SK-N-SH (cell line): ENCODE results near the gene LIX1L. TPM values are rescaled to one million over a fixed set of nuclear protein-coding genes. Genes with fewer than 3 reads are reported as not detected.
A peak's percentile ranks its signal among the peaks of the same experiment; 100 is the strongest.

Source experiments
- CTCF ChIA-PET: fragments of 300-600, 350-600 bp; formaldehyde crosslinking; extraction: SDS; loops from one replicate; lab custom pipeline; 2021; lab: Yijun Ruan, JAX
- POLR2A ChIA-PET: fragments of 350-600 bp; sonication (Branson Sonifier 250); formaldehyde crosslinking; extraction: SDS; loops from one replicate; lab custom pipeline; 2020; ENCODE audit warnings: antibody characterized with exemption, inconsistent platforms; lab: Yijun Ruan, JAX
- DNase-seq: peaks from one replicate; pipeline ENCODE4 v3.0.0; 2012
- H2AFZ ChIP-seq: fragments of 200-600 bp; sonication (generic); 2 replicates; pipeline ENCODE4 v1.8.1; 2016; ENCODE audit warnings: antibody characterized with exemption, mild to moderate bottlenecking, low read depth
- H3F3A ChIP-seq: fragments of 200-600 bp; sonication (generic); replicated peaks from 2 replicates; pipeline ENCODE3; 2016; ENCODE audit warnings: antibody characterized with exemption, mild to moderate bottlenecking; ENCODE audit not compliant: insufficient read depth
- H3K27ac ChIP-seq, 2 experiments: fragments of 200-500 bp in 1 of 2; fragments of 200-600 bp in 1 of 2; sonication (Bioruptor generic) in 1 of 2; sonication (generic), shearing (Covaris generic) in 1 of 2; 2 replicates each; pipeline versions ENCODE4 v1.5.1 to v1.6.1; 2014 to 2016; ENCODE audit warnings: low read depth in 2 of 2, inconsistent platforms in 1 of 2, low read length in 1 of 2, mild to moderate bottlenecking in 1 of 2, mixed read lengths in 1 of 2
- H3K27me3 ChIP-seq: fragments of 200-600 bp; sonication (generic), shearing (Covaris generic); 2 replicates; pipeline ENCODE4 v1.6.1; 2016; ENCODE audit warnings: mixed run types; ENCODE audit not compliant: insufficient read depth
- H3K36me3 ChIP-seq, 2 experiments: fragments of 200-500 bp in 1 of 2; fragments of 200-600 bp in 1 of 2; sonication (Bioruptor generic) in 1 of 2; sonication (generic) in 1 of 2; replicated peaks in 1 of 2; 2 replicates each; pipeline versions ENCODE3 to v1.5.1; 2014 to 2016; ENCODE audit warnings: low read length in 1 of 2, mild to moderate bottlenecking in 1 of 2; ENCODE audit not compliant: insufficient read depth in 2 of 2, control insufficient read depth in 1 of 2
- H3K4me1 ChIP-seq, 2 experiments: fragments of 200-500 bp in 1 of 2; fragments of 200-600 bp in 1 of 2; sonication (Bioruptor generic) in 1 of 2; sonication (generic), shearing (Covaris generic) in 1 of 2; 2 replicates each; pipeline versions ENCODE4 v1.5.1 to v1.6.1; 2014 to 2016; ENCODE audit warnings: low read depth in 1 of 2, low read length in 1 of 2, mixed run types in 1 of 2; ENCODE audit not compliant: insufficient read depth in 2 of 2, control insufficient read depth in 1 of 2
- H3K4me2 ChIP-seq: fragments of 200-600 bp; sonication (generic), shearing (Covaris generic); 2 replicates; pipeline ENCODE4 v1.6.1; 2017; ENCODE audit warnings: mixed run types
- H3K4me3 ChIP-seq, 2 experiments: fragments of 200-500 bp in 1 of 2; fragments of 200-600 bp in 1 of 2; sonication (Bioruptor generic) in 1 of 2; sonication (generic), shearing (Covaris generic) in 1 of 2; 2 replicates each; pipeline versions ENCODE4 v1.5.1 to v1.8.1; 2014 to 2016; ENCODE audit warnings: low read depth in 2 of 2, inconsistent platforms in 1 of 2, low read length in 1 of 2, mild to moderate bottlenecking in 1 of 2, mixed read lengths in 1 of 2, moderate library complexity in 1 of 2
- H3K79me2 ChIP-seq: fragments of 200-600 bp; sonication (generic); 2 replicates; pipeline ENCODE4 v1.8.1; 2017; ENCODE audit warnings: mild to moderate bottlenecking; ENCODE audit not compliant: insufficient read depth
- H3K9ac ChIP-seq: fragments of 200-600 bp; sonication (generic); 2 replicates; pipeline ENCODE4 v1.6.1; 2017; ENCODE audit warnings: mixed run types
- H3K9me2 ChIP-seq: fragments of 200-600 bp; sonication (generic); 2 replicates; pipeline ENCODE4 v1.6.1; 2017; ENCODE audit warnings: mixed run types
- H3K9me3 ChIP-seq: fragments of 200-600 bp; sonication (generic); 2 replicates; pipeline ENCODE4 v1.6.1; 2017; ENCODE audit warnings: mixed run types, mild to moderate bottlenecking, moderate library complexity
- H4K20me1 ChIP-seq: fragments of 200-600 bp; sonication (generic); 2 replicates; pipeline ENCODE4 v1.6.1; 2017; ENCODE audit warnings: mild to moderate bottlenecking, mixed run types; ENCODE audit not compliant: insufficient read depth
- ELF1 ChIP-seq: IDR thresholded peaks from 2 replicates; pipeline ENCODE4 v1.4.0; 2012
- EP300 ChIP-seq, 2 experiments: IDR thresholded peaks; 2 replicates each; pipeline versions ENCODE4 v1.4.0 to v1.6.1; 2012; ENCODE audit warnings: borderline replicate concordance in 1 of 2, low read depth in 1 of 2, low read length in 1 of 2
- FOSL2 ChIP-seq: IDR thresholded peaks from 2 replicates; pipeline ENCODE4 v1.4.0; 2012; ENCODE audit warnings: low read depth, mild to moderate bottlenecking, moderate library complexity, borderline replicate concordance
- FOXM1 ChIP-seq: IDR thresholded peaks from 2 replicates; pipeline ENCODE4 v1.4.0; 2012; ENCODE audit warnings: low read depth, mild to moderate bottlenecking
- GATA2 ChIP-seq: sonication (generic); formaldehyde crosslinking; IDR thresholded peaks from 2 replicates; pipeline ENCODE4 v1.5.0; 2020; ENCODE audit warnings: mild to moderate bottlenecking, missing genetic modification reagents
- JUND ChIP-seq: IDR thresholded peaks from 2 replicates; pipeline ENCODE4 v1.4.0; 2012
- NRF1 ChIP-seq: IDR thresholded peaks from 2 replicates; pipeline ENCODE4 v1.6.1; 2012; ENCODE audit warnings: low read depth, mild to moderate bottlenecking, low read length
- RAD21 ChIP-seq: IDR thresholded peaks from 2 replicates; pipeline ENCODE4 v1.6.1; 2012; ENCODE audit warnings: mild to moderate bottlenecking, low read length
- REST ChIP-seq: IDR thresholded peaks from 2 replicates; pipeline ENCODE4 v1.6.1; 2012; ENCODE audit warnings: mild to moderate bottlenecking, low read depth, low read length, moderate library complexity
- RXRA ChIP-seq: IDR thresholded peaks from 2 replicates; pipeline ENCODE4 v1.4.0; 2012; ENCODE audit warnings: low read depth, mild to moderate bottlenecking, borderline replicate concordance
- SIN3A ChIP-seq: IDR thresholded peaks from 2 replicates; pipeline ENCODE4 v1.6.1; 2012; ENCODE audit warnings: low read depth, mild to moderate bottlenecking, low read length, moderate library complexity, borderline replicate concordance
- SMC3 ChIP-seq: IDR thresholded peaks from 2 replicates; pipeline ENCODE4 v1.6.1; 2012; ENCODE audit warnings: low read depth, low read length, improper control_type of control experiment
- TCF12 ChIP-seq: IDR thresholded peaks from 2 replicates; pipeline ENCODE4 v1.4.0; 2012
- TEAD4 ChIP-seq: IDR thresholded peaks from 2 replicates; pipeline ENCODE4 v1.4.0; 2012; ENCODE audit warnings: mild to moderate bottlenecking, borderline replicate concordance; ENCODE audit not compliant: insufficient read depth
- USF1 ChIP-seq: IDR thresholded peaks from 2 replicates; pipeline ENCODE4 v1.4.0; 2012; ENCODE audit warnings: low read depth, borderline replicate concordance
- WGBS: methylation state at CpG from one replicate; pipeline ENCODE4 v1.1.6; 2017; ENCODE audit warnings: low lambda C conversion rate; 5-methylcytosine and 5-hydroxymethylcytosine counted together
- polyA plus RNA-seq, 3 experiments: library from polyadenylated mRNA; depleted of rRNA; stranded (reverse); fragments of >200 nt; gene quantifications; 2 replicates each; pipeline ENCODE4 v1.2.3, GENCODE V29; 2012

Gene LIX1L
- polyA plus RNA-seq, 1 of the 3 experiments (the other 2 are of a cell fraction): 39.1 TPM

GRCh38 chr1:145992502-145992936, 34.7 kb upstream of the LIX1L start:
- Histone ChIP-seq H3K36me3 (peaks cover 29 to 33% of the 10 kb centered on the region in 2 experiments), H4K20me1 (peaks cover 38% of the 10 kb centered on the region)
- WGBS: 58% methylated on average over 1 of the region's 1 CpG

More at GRCh38 chr1:145992502-145992936, 34.7 kb upstream of the LIX1L start:
- no peak for TF ChIP-seq REST
- TF ChIP-seq JUND: no peak
- TF ChIP-seq FOXM1: no peak
- no peak for TF ChIP-seq SIN3A
- no peak for TF ChIP-seq GATA2
- no peak for TF ChIP-seq TCF12
- no peak for TF ChIP-seq ELF1
- no peak for TF ChIP-seq RXRA
- TF ChIP-seq EP300 (IDR thresholded peaks at IDR 0.05; ENCODE audit: borderline replicate concordance in 1 of 2, low read depth in 1 of 2, low read length in 1 of 2): no peak
- no peak for TF ChIP-seq SMC3
- TF ChIP-seq TEAD4: no peak
- TF ChIP-seq NRF1: no peak
- no peak for TF ChIP-seq FOSL2
- no peak for TF ChIP-seq USF1
- TF ChIP-seq RAD21: no peak
- Histone ChIP-seq H3K9ac (peak overlapping the region; percentile 90; the same call in 1 of the 2 replicates), H2AFZ (no peak overlapping the region), H3K4me3 (peak overlapping the region; percentile 64 to 90; a peak in 3 of 4 replicates), H3K79me2 (peaks cover 36% of the 10 kb centered on the region), H3K9me2 (no peaks in the 10 kb centered on the region), H3K4me1 (peaks cover 13 to 34% of the 10 kb centered on the region in 2 experiments; a peak in 3 of 4 replicates), H3K27ac (peak overlapping the region in 1 of 2 experiments; percentile 39; a peak in 2 of 4 replicates), H3K27me3 (no peaks in the 10 kb centered on the region), H3F3A (peaks cover 23% of the 10 kb centered on the region), H3K9me3 (no peaks in the 10 kb centered on the region), H3K4me2 (peak overlapping the region; percentile 86)
- no peak for DNase-seq
- CTCF ChIA-PET: interaction anchor here (0.7 to 10.6 kb wide), 7 partner anchors 9 to 147 kb away, joined by 3 to 99 read pairs (median 5); partner anchors contain the start of genes ITGA10 and NUDT17
- POLR2A ChIA-PET: no interaction called here
